ENCODE results near the gene CHST7.

The CHST7 gene

GRCh38 chrX:46637938-46638337 lies 64.4 kb downstream of the CHST7 start:
- no peak for TF ChIP-seq CTCF (IDR thresholded peaks at IDR 0.05; ENCODE audit: low read depth, low read length)

GRCh38 chrX:46642145-46642544 lies 68.6 kb downstream of the CHST7 start:
- no peak; the same call in 1 of the 2 replicates for TF ChIP-seq CTCF (IDR thresholded peaks at IDR 0.05; ENCODE audit: low read depth, low read length)

More at GRCh38 chrX:46637938-46638337, 64.4 kb downstream of the CHST7 start:
- H3K4me3 ChIP-seq (ENCODE audit: low read depth, low read length) = no peak overlapping the region

GRCh38 chrX:46643636-46644035 lies 70.1 kb downstream of the CHST7 start:
- H3K4me3 ChIP-seq (ENCODE audit: low read depth, low read length) = no peak overlapping the region
- no peak for TF ChIP-seq CTCF (IDR thresholded peaks at IDR 0.05; ENCODE audit: low read depth, low read length)

More at GRCh38 chrX:46642145-46642544, 68.6 kb downstream of the CHST7 start:
- H3K4me3 ChIP-seq (ENCODE audit: low read depth, low read length) = no peak overlapping the region

GRCh38 chrX:46645614-46646013 lies 72.0 kb downstream of the CHST7 start:
- H3K4me3 ChIP-seq (ENCODE audit: low read depth, low read length) = no peak overlapping the region
- TF ChIP-seq CTCF (IDR thresholded peaks at IDR 0.05; ENCODE audit: low read depth, low read length) = no peak

GRCh38 chrX:46647251-46647650 lies 73.7 kb downstream of the CHST7 start:
- no peak for TF ChIP-seq CTCF (IDR thresholded peaks at IDR 0.05; ENCODE audit: low read depth, low read length)
- no peak overlapping the region for H3K4me3 ChIP-seq (ENCODE audit: low read depth, low read length)

Measured in WI38 (cell line).